AG04450 (cell line): ENCODE data around the gene FHAD1. TPM values are rescaled to one million over a fixed set of nuclear protein-coding genes. Genes with fewer than 3 reads are reported as not detected.

ENCODE experiments used
- CTCF ChIA-PET: fragments of 300-600, 350-600 bp; formaldehyde crosslinking; extraction: SDS; loops from one replicate; lab custom pipeline; 2022; ENCODE audit warnings: antibody characterized with exemption, inconsistent platforms; lab: Charles Lee
- POLR2A ChIA-PET: fragments of 350-600 bp; formaldehyde crosslinking; extraction: SDS; loops from one replicate; lab custom pipeline; 2021; ENCODE audit warnings: antibody characterized with exemption, inconsistent platforms; lab: Yijun Ruan, JAX
- DNase-seq: peaks from one replicate; pipeline ENCODE4 v3.0.0-alpha.2; 2011; ENCODE audit warnings: low read depth, low spot score
- H3K27ac ChIP-seq: one replicate; pipeline ENCODE4 v1.5.1; 2012; ENCODE audit warnings: low read depth, low read length, control low read depth
- H3K27me3 ChIP-seq: one replicate; pipeline ENCODE4 v1.6.0; 2012; ENCODE audit warnings: low read length; ENCODE audit not compliant: control insufficient read depth, insufficient read depth
- H3K4me3 ChIP-seq: 2 replicates; pipeline ENCODE4 v1.5.1; 2011; ENCODE audit warnings: mild to moderate bottlenecking, low read depth, low read length, control low read depth
- H3K9me3 ChIP-seq: 2 replicates; pipeline ENCODE4 v1.5.1; 2012; ENCODE audit warnings: low read length; ENCODE audit not compliant: control insufficient read depth, insufficient read depth
- CTCF ChIP-seq: IDR thresholded peaks from 2 replicates; pipeline ENCODE4 v1.5.1; 2011; ENCODE audit warnings: low read depth, low read length, control low read depth, inconsistent platforms
- polyA plus RNA-seq: library from polyadenylated mRNA; depleted of rRNA; stranded (reverse); fragments of >200 nt; gene quantifications from 2 replicates; pipeline ENCODE4 v1.2.3, GENCODE V29; 2011

Gene FHAD1
- polyA plus RNA-seq, 1 experiment: 0.36 TPM

GRCh38 chr1:15279576-15280230 lies 32.7 kb downstream of the FHAD1 start:
- ChIA-PET CTCF (interaction anchor here (0.6 to 2.1 kb wide), 5 partner anchors 16 to 196 kb away, joined by 4 to 10 read pairs (median 6); no protein-coding TSS in a partner anchor), POLR2A (interaction anchor here (0.6 to 0.7 kb wide), 2 partner anchors 156 to 1687 kb away, joined by 3 to 4 read pairs; no protein-coding TSS in a partner anchor)
- no peak for TF ChIP-seq CTCF
- Histone ChIP-seq H3K27ac (no peak overlapping the region), H3K9me3 (no peaks in the 10 kb centered on the region), H3K27me3 (peaks cover 19% of the 10 kb centered on the region), H3K4me3 (no peak overlapping the region)
- no peak for DNase-seq

- POLR2A ChIA-PET: interaction anchor here (0.7 kb wide), 1 partner anchor 1686 kb away, joined by 3 read pairs; no protein-coding TSS in a partner anchor
- CTCF ChIA-PET: interaction anchor here (1.6 to 2.1 kb wide), 3 partner anchors 8 to 43 kb away, joined by 4 to 20 read pairs (median 8); no protein-coding TSS in a partner anchor
- TF ChIP-seq CTCF: no peak
- Histone ChIP-seq H3K9me3 (no peaks in the 10 kb centered on the region), H3K4me3 (no peak overlapping the region), H3K27ac (no peak overlapping the region), H3K27me3 (peaks cover 19% of the 10 kb centered on the region)
- DNase-seq: no peak
Observed at GRCh38 chr1:15280416-15280815, 33.4 kb downstream of the FHAD1 start.

GRCh38 chr1:15282038-15282437 lies 35.0 kb downstream of the FHAD1 start:
- Histone ChIP-seq H3K9me3 (no peaks in the 10 kb centered on the region), H3K4me3 (no peak overlapping the region), H3K27me3 (peaks cover 10% of the 10 kb centered on the region), H3K27ac (no peak overlapping the region)
- DNase-seq: no peak
- CTCF ChIA-PET: interaction anchor here (1.3 to 2.1 kb wide), 4 partner anchors 10 to 153 kb away, joined by 4 to 20 read pairs (median 6); no protein-coding TSS in a partner anchor
- no peak for TF ChIP-seq CTCF
- POLR2A ChIA-PET: no interaction called here

- H3K27me3 ChIP-seq: peaks cover 6% of the 10 kb centered on the region
- no peak for TF ChIP-seq CTCF
- no peak overlapping the region for H3K27ac ChIP-seq
- ChIA-PET CTCF (interaction anchor here (0.9 to 1.7 kb wide), 5 partner anchors 10 to 154 kb away, joined by 3 to 8 read pairs (median 3); no protein-coding TSS in a partner anchor), POLR2A (no interaction called here)
- H3K9me3 ChIP-seq: no peaks in the 10 kb centered on the region
- no peak for DNase-seq
- no peak overlapping the region for H3K4me3 ChIP-seq
Observed at GRCh38 chr1:15282810-15283474, 35.9 kb downstream of the FHAD1 start.
